ENCODE data around the gene KRTAP10-1. TPM values are rescaled to one million over a fixed set of nuclear protein-coding genes. Genes with fewer than 3 reads are reported as not detected.

Gene KRTAP10-1
- total and polyA plus RNA-seq, 9 of the 15 experiments (the other 6 are each of a cell fraction or from before 2014, with no cell fraction given): not detected

DNA sequence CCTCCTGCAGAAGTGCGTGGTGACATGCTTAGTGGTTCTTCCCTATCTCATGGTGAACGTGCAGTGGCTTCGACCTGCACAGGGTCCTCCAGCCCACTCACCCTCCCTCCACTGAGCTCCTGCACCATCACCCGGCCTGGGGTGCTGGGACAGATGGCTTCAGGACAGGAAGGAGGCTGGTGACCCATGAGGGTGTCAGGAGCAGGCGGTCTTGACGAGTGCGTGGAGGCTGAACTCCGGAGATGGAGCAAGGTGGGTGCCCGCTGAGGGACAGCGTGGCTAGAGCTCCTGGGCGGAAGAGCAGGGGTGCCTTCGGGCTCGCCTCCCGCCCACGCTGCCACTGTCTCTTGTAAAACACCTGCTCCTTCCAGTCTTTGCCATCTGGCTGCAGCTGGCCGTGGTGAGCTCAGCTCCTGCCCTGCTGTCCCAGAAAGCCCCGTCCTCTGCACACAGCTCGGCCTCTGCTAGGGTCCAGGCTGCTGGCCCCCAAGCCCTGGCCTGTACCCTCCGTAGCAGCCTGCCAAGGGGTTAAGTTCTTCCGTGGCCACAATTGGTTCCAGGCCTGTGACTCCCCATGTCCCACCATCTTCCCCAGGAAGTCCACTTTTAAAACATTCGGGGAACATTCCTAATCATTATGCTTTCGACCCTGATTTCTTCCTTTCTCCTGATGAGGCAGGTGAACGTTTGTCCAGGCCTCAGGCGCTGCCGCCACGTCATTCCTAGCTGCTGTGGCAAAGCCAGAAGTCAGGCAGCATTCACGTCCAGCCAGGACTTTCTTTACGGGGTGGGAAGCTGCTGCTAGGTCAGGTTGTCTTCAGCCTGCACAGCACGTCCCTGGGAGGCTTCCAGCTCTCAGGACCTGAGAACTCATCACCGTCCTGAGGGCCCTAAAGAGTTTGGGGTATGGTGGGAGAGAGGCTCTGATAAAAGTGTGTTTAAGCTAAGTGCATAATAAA is 8.1 kb downstream of the KRTAP10-1 start (continued):
- no peak for TF ChIP-seq ZFX (CRISPR knock-in tag; IDR thresholded peaks at IDR 0.05)

DNA sequence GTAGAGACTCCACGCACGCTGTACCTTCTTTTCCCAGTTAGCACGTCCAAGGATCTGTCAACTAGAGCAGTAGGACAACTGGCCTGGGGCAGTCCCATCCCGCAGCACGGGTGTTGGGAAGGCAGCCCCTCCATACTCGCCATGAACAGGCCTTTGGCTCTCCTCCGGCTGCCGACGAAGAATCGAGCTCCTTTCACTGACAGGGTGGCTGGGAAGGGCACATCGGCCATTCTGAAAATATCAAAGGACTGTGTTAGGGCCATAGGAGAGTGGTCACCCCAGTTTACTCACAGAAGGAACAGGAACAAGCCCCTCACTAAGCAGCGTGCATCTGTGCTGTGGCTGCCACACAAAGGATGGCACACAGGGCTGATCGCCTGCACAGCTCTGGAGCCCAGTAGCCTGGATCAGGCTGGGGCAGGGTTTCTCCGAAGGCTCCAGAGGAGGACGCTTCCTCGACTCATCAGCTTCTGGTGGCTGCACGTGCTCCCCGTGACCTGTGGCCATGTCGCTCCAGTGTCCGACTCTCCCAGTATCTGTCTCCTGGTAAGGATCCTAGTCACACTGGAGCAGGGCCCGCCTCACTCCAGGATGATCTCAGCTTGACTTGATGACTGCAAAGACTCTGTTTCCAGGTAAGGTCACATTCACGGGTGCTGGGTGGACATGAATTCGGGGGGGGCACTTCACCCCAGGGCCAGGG is 8.9 kb downstream of the KRTAP10-1 start:
- ATAC-seq: no peak
- FAIRE-seq: no peak
- Histone ChIP-seq H3K36me3 (ENCODE audit: control insufficient read depth, insufficient read depth, low read length) (no peaks in the 10 kb centered on the region), H3K27ac (ENCODE audit: extremely low read depth, low read depth, low read length) (no peak overlapping the region), H3K4me2 (ENCODE audit: insufficient read depth, low read length) (no peak overlapping the region), H3K79me2 (ENCODE audit: control insufficient read depth, insufficient read depth, low read length) (no peaks in the 10 kb centered on the region), H3K9me3 (replicated peaks; ENCODE audit: control insufficient read depth, insufficient read depth, low read depth, low read length) (no peaks in the 10 kb centered on the region; the same call in 1 of the 2 replicates), H3K9me1 (ENCODE audit: control insufficient read depth, insufficient read depth, low read length) (no peaks in the 10 kb centered on the region), H3K4me3 (no peak overlapping the region), H3K4me1 (replicated peaks in 1 of 2; ENCODE audit: control insufficient read depth in 2 of 2, insufficient read depth in 2 of 2, low read length in 2 of 2) (peaks cover 0 to 16% of the 10 kb centered on the region in 2 experiments; a peak in 2 of 5 replicates), H3K9ac (ENCODE audit: insufficient read depth in 1 of 2, low read depth in 2 of 2, low read length in 2 of 2) (no peak overlapping the region), H2AFZ (ENCODE audit: low read depth, low read length) (no peak overlapping the region), H4K20me1 (replicated peaks; ENCODE audit: control insufficient read depth, insufficient read depth, low read length) (peaks cover 18% of the 10 kb centered on the region; the same call in 1 of the 2 replicates), H3K27me3 (ENCODE audit: control insufficient read depth in 2 of 2, insufficient read depth in 2 of 2, low read length in 2 of 2) (peaks cover 44 to 71% of the 10 kb centered on the region in 2 experiments)
- POLR2A ChIA-PET: interaction anchor here (1.0 to 1.4 kb wide), 3 partner anchors 13 to 26 kb away, joined by 3 to 4 read pairs (median 3); no protein-coding TSS in a partner anchor
- intact Hi-C loops (cut with micrococcal nuclease): no loop called here
- no TSS peak for BruUV-seq (replicated peaks)
- CTCF ChIA-PET (ENCODE audit: low intra/inter-chr PET ratio): no interaction called here
- under 1% methylated on average over 23 of the region's 23 CpGs for WGBS (ENCODE audit: insufficient coverage, low coverage, missing lambda C conversion rate)
- no peak for TF ChIP-seq TSC22D4 (tag; IDR thresholded peaks at IDR 0.05)
- TF ChIP-seq L3MBTL2 (IDR thresholded peaks at IDR 0.05): 0 out of 2 replicates have a peak, but pooled peaks have one; percentile 18
- TF ChIP-seq, protein P1, sequence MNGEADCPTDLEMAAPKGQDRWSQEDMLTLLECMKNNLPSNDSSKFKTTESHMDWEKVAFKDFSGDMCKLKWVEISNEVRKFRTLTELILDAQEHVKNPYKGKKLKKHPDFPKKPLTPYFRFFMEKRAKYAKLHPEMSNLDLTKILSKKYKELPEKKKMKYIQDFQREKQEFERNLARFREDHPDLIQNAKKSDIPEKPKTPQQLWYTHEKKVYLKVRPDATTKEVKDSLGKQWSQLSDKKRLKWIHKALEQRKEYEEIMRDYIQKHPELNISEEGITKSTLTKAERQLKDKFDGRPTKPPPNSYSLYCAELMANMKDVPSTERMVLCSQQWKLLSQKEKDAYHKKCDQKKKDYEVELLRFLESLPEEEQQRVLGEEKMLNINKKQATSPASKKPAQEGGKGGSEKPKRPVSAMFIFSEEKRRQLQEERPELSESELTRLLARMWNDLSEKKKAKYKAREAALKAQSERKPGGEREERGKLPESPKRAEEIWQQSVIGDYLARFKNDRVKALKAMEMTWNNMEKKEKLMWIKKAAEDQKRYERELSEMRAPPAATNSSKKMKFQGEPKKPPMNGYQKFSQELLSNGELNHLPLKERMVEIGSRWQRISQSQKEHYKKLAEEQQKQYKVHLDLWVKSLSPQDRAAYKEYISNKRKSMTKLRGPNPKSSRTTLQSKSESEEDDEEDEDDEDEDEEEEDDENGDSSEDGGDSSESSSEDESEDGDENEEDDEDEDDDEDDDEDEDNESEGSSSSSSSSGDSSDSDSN (IDR thresholded peaks at IDR 0.05; ENCODE audit: borderline replicate concordance in 1 of 2, low read depth in 2 of 2, low read length in 2 of 2): no peak
- TF ChIP-seq SLC30A9 (CRISPR knock-in tag; IDR thresholded peaks at IDR 0.05): no peak
- peak; percentile 54 for TF ChIP-seq BHLHE40 (IDR thresholded peaks at IDR 0.05; ENCODE audit: low read length)
- in situ Hi-C loops (cut with MboI): no loop called here
- no peak for DNase-seq (ENCODE audit: extremely low read depth in 1 of 4, low spot score in 3 of 4)

Data from K562 (cell line).